HuH-7.5 (cell line): ENCODE results near the gene RAMACL.

ENCODE experiments used
- DNase-seq: peaks from one replicate; pipeline ENCODE4 v3.0.0; 2011; ENCODE audit warnings: low spot score

Gene RAMACL

GRCh38 chr6:166618251-166618650 lies 31.8 kb upstream of the RAMACL start:
- no peak for DNase-seq

- no peak for DNase-seq
Observed at GRCh38 chr6:166617359-166617758, 30.9 kb upstream of the RAMACL start.

- no peak for DNase-seq
Observed at GRCh38 chr6:166616261-166617238, 30.1 kb upstream of the RAMACL start.

GRCh38 chr6:166615059-166615770 lies 28.7 kb upstream of the RAMACL start:
- DNase-seq, result no peak

GRCh38 chr6:166614589-166614988 lies 28.1 kb upstream of the RAMACL start:
- no peak for DNase-seq

- no peak for DNase-seq
Observed at GRCh38 chr6:166614171-166614583, 27.7 kb upstream of the RAMACL start.

- DNase-seq, result no peak
Observed at GRCh38 chr6:166613027-166613426, 26.5 kb upstream of the RAMACL start.

- no peak for DNase-seq
Observed at GRCh38 chr6:166612471-166612881, 26.0 kb upstream of the RAMACL start.

- DNase-seq, result no peak
Observed at GRCh38 chr6:166611631-166612030, 25.2 kb upstream of the RAMACL start.

- DNase-seq, result no peak
Observed at GRCh38 chr6:166610069-166610468, 23.6 kb upstream of the RAMACL start.

GRCh38 chr6:166608774-166609173 lies 22.3 kb upstream of the RAMACL start:
- DNase-seq, result no peak

GRCh38 chr6:166605752-166606151 lies 19.3 kb upstream of the RAMACL start:
- no peak for DNase-seq

- DNase-seq, result no peak
Observed at GRCh38 chr6:166604911-166605310, 18.4 kb upstream of the RAMACL start.

GRCh38 chr6:166604328-166604727 lies 17.9 kb upstream of the RAMACL start:
- DNase-seq, result no peak

- DNase-seq, result no peak
Observed at GRCh38 chr6:166603043-166603690, 16.7 kb upstream of the RAMACL start.

GRCh38 chr6:166601956-166602355 lies 15.5 kb upstream of the RAMACL start:
- no peak for DNase-seq

- no peak for DNase-seq
Observed at GRCh38 chr6:166600931-166601330, 14.5 kb upstream of the RAMACL start.

- DNase-seq, result no peak
Observed at GRCh38 chr6:166599205-166599604, 12.7 kb upstream of the RAMACL start.

GRCh38 chr6:166598441-166599138 lies 12.1 kb upstream of the RAMACL start:
- no peak for DNase-seq

- no peak for DNase-seq
Observed at GRCh38 chr6:166597711-166598440, 11.4 kb upstream of the RAMACL start.

- DNase-seq, result no peak
Observed at GRCh38 chr6:166596776-166597507, 10.5 kb upstream of the RAMACL start.
